Activated CD4-positive, alpha-beta T cell treated with anti-CD3 and anti-CD28 coated beads for 4 hours (primary cell): ENCODE data around the gene ZFP3.
A peak's percentile ranks its signal among the peaks of the same experiment; 100 is the strongest.
"Not testable (repeated sequence)": the region's sequence is repeated elsewhere in the genome, so short reads cannot be mapped to it uniquely, and the experiment has no call there.

ENCODE experiments used
- DNase-seq, 2 donors: peaks; one replicate each; pipeline ENCODE4 v3.0.0-alpha.2; 2020

The ZFP3 gene

GRCh38 chr17:5080591-5080990 lies 2.3 kb downstream of the ZFP3 start:
- no peak for DNase-seq

GRCh38 chr17:5092218-5093010 lies 14.1 kb downstream of the ZFP3 start:
- DNase-seq, result no peak

- DNase-seq, result no peak
These were observed 18.4 kb downstream of the ZFP3 start for GRCh38 chr17:5096731-5097100.

DNA sequence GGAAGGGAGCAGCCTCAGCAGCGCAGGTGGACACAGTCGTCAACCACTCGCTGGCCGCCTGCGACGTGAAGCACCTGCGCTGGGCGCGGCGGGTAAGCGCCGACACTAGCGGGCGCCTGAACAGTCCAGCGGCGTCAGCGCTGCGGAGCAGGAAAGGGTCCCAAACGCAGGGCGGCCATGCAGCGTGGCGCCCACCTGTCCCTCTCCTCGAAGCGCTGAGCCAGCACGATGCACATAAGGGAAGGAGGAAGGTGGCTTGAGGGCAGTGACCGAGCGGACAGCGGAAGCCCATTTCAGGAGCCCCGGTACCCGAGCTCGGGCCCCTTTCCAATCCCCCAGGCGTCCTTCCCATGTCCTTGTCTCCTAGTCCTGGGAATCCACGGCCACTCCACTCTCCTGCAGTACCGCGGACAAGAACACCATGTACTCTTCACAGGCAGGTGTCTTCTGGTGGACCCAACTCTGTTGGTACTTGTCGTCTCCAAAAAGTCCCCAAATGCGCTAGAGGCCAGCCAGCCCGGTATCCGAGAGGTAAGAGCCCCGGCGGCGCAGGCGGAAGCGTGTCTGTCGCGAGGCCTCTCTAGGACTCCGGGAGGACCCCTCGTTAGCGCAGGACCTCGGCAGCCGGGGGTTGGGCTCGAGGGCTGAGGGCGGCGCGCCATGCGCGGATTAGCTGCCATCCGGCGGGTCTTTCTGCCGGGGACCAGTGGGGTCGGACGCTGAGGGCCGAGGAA lies 19.0 kb downstream of the ZFP3 start:
- peak; percentile 17 to 33 for DNase-seq

- no peak for DNase-seq
These were observed 21.0 kb downstream of the ZFP3 start for GRCh38 chr17:5099271-5099670.

DNA sequence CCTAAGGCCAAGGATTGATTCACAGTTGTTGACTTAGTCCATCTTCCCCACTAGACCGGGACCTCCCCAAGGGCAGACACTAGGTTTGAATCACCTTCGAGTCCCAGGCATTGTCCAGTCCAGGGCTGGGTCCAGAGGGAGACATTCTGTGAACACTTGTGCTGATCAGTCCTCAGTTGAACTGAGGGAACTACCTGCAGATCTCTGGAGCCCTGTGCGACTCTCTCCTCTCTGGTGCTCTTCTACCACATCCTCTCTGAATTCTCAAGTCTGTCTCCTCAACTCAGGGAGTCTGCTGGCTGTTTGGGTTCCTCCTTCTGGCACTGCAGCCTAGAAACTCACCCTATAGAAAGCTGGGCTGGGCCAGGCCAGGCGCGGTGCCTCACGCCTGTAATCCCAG lies 22.6 kb downstream of the ZFP3 start:
- no peak for DNase-seq

GRCh38 chr17:5110816-5111215 lies 32.5 kb downstream of the ZFP3 start:
- DNase-seq, result no peak

GRCh38 chr17:5111402-5112204 lies 33.3 kb downstream of the ZFP3 start, which contains the start of gene ZNF232:
ZNF232 (minus strand) TSS chr17:5111878; CDS start chr17:5111822, 56 bp downstream.
- DNase-seq, result peak; percentile 88 to 89

DNA sequence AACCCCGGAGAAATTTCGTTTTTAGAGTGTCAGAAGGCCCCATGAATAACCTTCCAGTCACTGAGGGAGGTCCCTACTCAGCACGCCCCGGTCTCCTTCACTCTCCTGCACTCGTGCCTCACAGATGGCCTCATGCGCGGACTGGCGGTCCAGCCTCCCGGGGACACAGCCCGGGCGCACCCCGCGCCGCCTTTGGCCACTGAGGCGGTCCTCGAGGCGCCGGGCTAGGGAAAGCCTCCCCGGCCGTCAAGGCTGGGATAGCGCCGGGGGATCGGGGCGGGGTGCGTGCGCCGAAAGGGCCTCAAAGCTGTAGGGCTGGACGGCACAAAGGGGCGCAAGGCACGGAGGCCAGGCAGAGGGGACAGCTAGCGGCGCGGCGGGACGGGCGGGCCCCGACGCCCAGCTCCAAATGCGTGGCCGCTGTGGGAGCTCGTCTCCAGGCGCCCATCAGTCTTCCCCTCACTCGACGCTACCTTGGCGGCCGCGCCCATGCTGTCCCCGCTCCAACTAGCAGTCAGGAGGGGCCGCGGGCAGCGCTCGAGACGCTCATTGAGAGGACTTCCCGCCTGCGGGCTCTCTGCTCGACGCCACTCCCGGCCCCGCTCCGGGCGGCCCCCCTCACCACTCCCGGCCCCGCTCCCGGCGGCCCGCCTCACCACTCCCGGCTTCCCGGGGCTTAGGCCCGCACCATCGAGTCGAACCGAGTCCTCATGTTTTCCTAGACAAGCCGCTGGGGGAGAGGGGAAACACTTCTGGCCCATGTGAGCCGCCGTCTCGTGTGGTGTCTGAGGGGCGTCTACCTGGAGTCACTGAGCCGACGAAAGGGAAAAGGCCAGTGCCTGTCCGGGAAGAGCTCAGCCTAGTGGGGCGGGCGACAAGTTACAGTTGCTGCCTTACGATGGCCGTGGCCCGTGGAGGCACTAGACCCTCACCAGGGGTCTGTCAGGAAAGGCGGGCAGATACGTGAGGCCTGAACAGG lies 37.7 kb downstream of the ZFP3 start, which contains the start of gene USP6:
USP6 (plus strand) TSS at position 360 of the 979 bp plus-strand sequence. CDS start 14,336 bp downstream, outside the sequence.
- no peak for DNase-seq

DNA sequence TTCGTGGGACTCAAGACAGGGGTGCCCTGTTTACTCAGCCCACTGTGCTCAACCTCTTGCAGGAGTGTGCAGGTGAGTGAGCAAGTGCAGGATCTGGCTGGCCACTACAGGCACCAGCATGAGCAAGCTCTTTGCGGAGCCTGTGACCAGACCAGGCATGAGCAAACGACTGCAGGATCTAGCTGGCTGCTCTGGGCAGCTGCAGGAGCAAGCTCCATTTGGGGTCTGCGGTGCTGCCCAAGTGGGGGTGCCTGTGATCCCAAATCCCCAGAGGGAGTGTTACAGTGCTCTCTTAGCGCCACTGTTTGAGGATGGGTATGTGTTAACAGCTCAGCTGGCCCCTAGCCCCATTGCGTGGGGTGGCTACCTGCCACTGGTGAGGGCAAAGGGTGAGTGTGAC lies 40.0 kb downstream of the ZFP3 start:
- DNase-seq, result no peak

GRCh38 chr17:5120036-5120435 lies 41.8 kb downstream of the ZFP3 start:
- DNase-seq, result no peak

- not testable (repeated sequence) for DNase-seq
These were observed 42.3 kb downstream of the ZFP3 start for GRCh38 chr17:5120436-5121185.

- no peak for DNase-seq
These were observed 43.0 kb downstream of the ZFP3 start for GRCh38 chr17:5121186-5121841.

- not testable (repeated sequence) for DNase-seq
These were observed 43.8 kb downstream of the ZFP3 start for GRCh38 chr17:5122056-5122455.

- DNase-seq, result no peak
These were observed 44.5 kb downstream of the ZFP3 start for GRCh38 chr17:5122586-5123342.

DNA sequence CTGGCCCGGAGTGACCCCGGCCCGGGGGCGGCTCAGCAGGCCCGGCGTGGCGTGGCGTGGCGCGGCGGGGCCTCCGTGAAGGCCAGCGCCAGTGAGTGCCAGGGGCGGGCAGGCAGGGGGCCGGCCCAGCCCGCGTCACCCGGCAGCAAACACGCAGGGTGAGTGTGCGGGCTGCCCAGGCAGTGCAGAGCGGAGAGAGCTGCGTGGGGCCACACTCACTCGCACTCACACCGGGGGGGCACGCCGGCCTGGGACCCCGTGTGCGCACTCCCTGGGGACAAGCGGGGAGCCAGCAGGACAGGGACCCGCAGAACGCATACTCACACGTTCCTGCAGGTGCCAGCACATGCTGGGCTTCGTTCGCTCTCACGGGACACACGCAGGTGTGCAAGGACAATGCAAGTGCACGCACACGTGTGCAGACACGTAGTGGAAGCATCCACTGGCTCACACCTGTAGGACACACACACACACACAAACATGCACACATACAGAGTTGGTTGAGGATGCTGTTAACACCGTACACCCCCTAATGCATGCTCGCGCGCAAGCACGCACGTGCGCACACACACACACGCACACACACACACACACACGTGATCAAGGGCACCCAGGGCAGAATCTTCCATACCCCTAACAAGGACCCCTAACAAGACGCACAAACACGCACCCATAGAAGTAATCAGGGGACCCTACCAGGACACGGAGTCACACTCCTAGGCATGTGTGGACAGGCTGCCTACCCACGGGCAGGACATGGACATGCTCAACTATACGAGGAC lies 45.3 kb downstream of the ZFP3 start:
- no peak for DNase-seq

DNA sequence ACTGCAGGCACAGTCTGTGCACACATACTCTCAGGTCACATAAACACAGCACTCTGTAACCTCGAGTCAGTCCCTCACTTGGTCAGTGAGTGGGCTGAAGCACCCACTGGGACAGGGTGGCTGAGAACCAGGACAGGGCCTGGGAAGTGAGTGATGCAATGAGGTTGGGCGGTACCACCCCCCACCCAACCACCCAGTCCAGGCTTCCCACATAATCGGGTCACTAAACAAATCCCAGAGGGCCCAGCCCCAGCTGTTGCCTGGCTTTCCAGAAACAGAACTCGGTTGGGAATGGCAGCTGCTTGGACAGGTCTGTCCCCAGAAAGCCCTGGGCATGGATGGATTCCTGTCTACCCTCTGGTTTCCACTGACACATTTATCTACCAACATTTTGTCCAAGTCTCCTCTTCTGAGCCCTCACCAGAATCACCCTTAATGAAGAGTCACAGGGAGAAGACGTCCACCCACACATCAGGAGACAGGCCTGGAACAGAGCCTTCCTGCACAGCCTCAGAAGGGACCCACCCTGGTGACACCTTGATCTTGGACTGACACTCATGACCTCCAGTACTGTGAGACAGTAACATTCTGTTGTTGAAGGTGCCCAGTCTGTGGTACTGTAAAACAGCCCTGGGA lies 46.0 kb downstream of the ZFP3 start:
- DNase-seq, result not testable (repeated sequence)

- not testable (repeated sequence) for DNase-seq
These were observed 46.6 kb downstream of the ZFP3 start for GRCh38 chr17:5124896-5125295.
